GM23338 (cell line): ENCODE data around the gene DLG2. TPM values are rescaled to one million over a fixed set of nuclear protein-coding genes. Genes with fewer than 3 reads are reported as not detected.

ENCODE experiments used
- ATAC-seq: fragments of 200-7000 bp; cut with Tn5 transposase; 3 replicates; pipeline ENCODE4 v1.9.1; 2020
- DNase-seq: peaks from one replicate; pipeline ENCODE4 v3.0.0-alpha.2; 2015; ENCODE audit warnings: low spot score
- H2AFZ ChIP-seq: fragments of 200-600 bp; sonication (generic); 2 replicates; pipeline ENCODE4 v1.8.0; 2016; ENCODE audit warnings: antibody characterized with exemption, mild to moderate bottlenecking, moderate library complexity
- H3F3A ChIP-seq: fragments of 200-600 bp; sonication (generic); replicated peaks from 2 replicates; pipeline ENCODE4 v1.8.0; 2017; ENCODE audit warnings: antibody characterized with exemption, mixed run types, low read depth
- H3K27ac ChIP-seq: fragments of 200-600 bp; sonication (generic); 2 replicates; pipeline ENCODE4 v1.6.1; 2016; ENCODE audit warnings: low read depth
- H3K27me3 ChIP-seq: fragments of 200-600 bp; sonication (generic); 2 replicates; pipeline ENCODE4 v1.8.0; 2016; ENCODE audit warnings: mild to moderate bottlenecking, mixed run types, moderate library complexity; ENCODE audit not compliant: insufficient read depth
- H3K36me3 ChIP-seq: fragments of 200-600 bp; sonication (generic); 2 replicates; pipeline ENCODE4 v1.8.0; 2016; ENCODE audit warnings: mild to moderate bottlenecking; ENCODE audit not compliant: insufficient read depth
- H3K4me1 ChIP-seq: fragments of 200-600 bp; sonication (generic); 2 replicates; pipeline ENCODE4 v1.8.0; 2016; ENCODE audit warnings: mild to moderate bottlenecking, moderate library complexity; ENCODE audit not compliant: insufficient read depth
- H3K4me2 ChIP-seq: fragments of 200-600 bp; sonication (generic); 2 replicates; pipeline ENCODE4 v1.7.1; 2017; ENCODE audit warnings: mixed run types
- H3K4me3 ChIP-seq: fragments of 200-600 bp; sonication (generic); 2 replicates; pipeline ENCODE4 v1.6.1; 2016; ENCODE audit warnings: mixed run types
- H3K79me2 ChIP-seq: fragments of 200-600 bp; sonication (generic); replicated peaks from 2 replicates; pipeline ENCODE4 v1.8.0; 2017; ENCODE audit warnings: mild to moderate bottlenecking; ENCODE audit not compliant: insufficient read depth
- H3K9me2 ChIP-seq: fragments of 200-600 bp; sonication (generic); 2 replicates; pipeline ENCODE4 v1.8.0; 2017; ENCODE audit not compliant: insufficient read depth
- H4K20me1 ChIP-seq: fragments of 200-600 bp; sonication (generic); replicated peaks from 2 replicates; pipeline ENCODE4 v1.8.0; 2017; ENCODE audit warnings: mild to moderate bottlenecking; ENCODE audit not compliant: insufficient read depth
- H3K27ac Mint-ChIP-seq: 2 replicates; pipeline ENCODE4 v1.8.0; 2020; ENCODE audit warnings: inconsistent platforms, mild to moderate bottlenecking, moderate library complexity, mixed read lengths
- H3K27me3 Mint-ChIP-seq: 3 replicates; pipeline ENCODE4 v1.8.0; 2022; ENCODE audit warnings: low read depth, mild to moderate bottlenecking, moderate library complexity, mixed read lengths, inconsistent platforms; ENCODE audit not compliant: insufficient read depth, poor library complexity
- H3K36me3 Mint-ChIP-seq: 3 replicates; pipeline ENCODE4 v1.8.0; 2021; ENCODE audit warnings: low read depth, mild to moderate bottlenecking, inconsistent platforms, moderate library complexity, mixed read lengths
- H3K4me1 Mint-ChIP-seq: 3 replicates; pipeline ENCODE4 v1.8.0; 2020; ENCODE audit warnings: mild to moderate bottlenecking, inconsistent platforms, mixed read lengths
- H3K4me3 Mint-ChIP-seq: 3 replicates; pipeline ENCODE4 v1.8.0; 2021; ENCODE audit warnings: moderate library complexity, mild to moderate bottlenecking, inconsistent platforms, mixed read lengths
- H3K9me3 Mint-ChIP-seq: 3 replicates; pipeline ENCODE4 v1.8.0; 2020; ENCODE audit warnings: moderate library complexity, mild to moderate bottlenecking, inconsistent platforms, mixed read lengths
- CREB1 ChIP-seq: fragments of 250-450 bp; sonication (Bioruptor Pico); IDR thresholded peaks from 2 replicates; pipeline ENCODE4 v1.5.0; 2020; ENCODE audit warnings: low read depth, mild to moderate bottlenecking, moderate library complexity
- EZH2 ChIP-seq: fragments of 200-600 bp; sonication (generic); IDR thresholded peaks from one replicate; pipeline ENCODE4 v1.8.0; 2017; ENCODE audit warnings: antibody characterized with exemption, mild to moderate bottlenecking, low read depth; ENCODE audit not compliant: unreplicated experiment
- EZH2phosphoT487 ChIP-seq: fragments of 200-600 bp; sonication (generic); IDR thresholded peaks from one replicate; pipeline ENCODE4 v1.8.1; 2018; ENCODE audit warnings: antibody characterized with exemption; ENCODE audit not compliant: unreplicated experiment
- JUNB ChIP-seq: IDR thresholded peaks from one replicate; pipeline ENCODE4 v1.6.1; 2016; ENCODE audit warnings: antibody characterized with exemption; ENCODE audit not compliant: unreplicated experiment
- NANOG ChIP-seq: IDR thresholded peaks from 2 replicates; pipeline ENCODE4 v1.6.1; 2016; ENCODE audit warnings: antibody characterized with exemption, borderline replicate concordance
- POLR2AphosphoS5 ChIP-seq: IDR thresholded peaks from 2 replicates; pipeline ENCODE4 v1.6.1; 2016; ENCODE audit warnings: antibody characterized with exemption, low read depth
- STAT1 ChIP-seq: IDR thresholded peaks from one replicate; pipeline ENCODE4 v1.6.1; 2016; ENCODE audit warnings: antibody characterized with exemption; ENCODE audit not compliant: unreplicated experiment
- ZNF114 ChIP-seq: fragments of 250-450 bp; sonication (Bioruptor Pico); IDR thresholded peaks from 2 replicates; pipeline ENCODE4 v1.5.0; 2020; ENCODE audit warnings: mild to moderate bottlenecking, moderate library complexity
- ZNF331 ChIP-seq: fragments of 250-450 bp; sonication (Bioruptor Pico); IDR thresholded peaks from 2 replicates; pipeline ENCODE4 v1.5.0; 2020; ENCODE audit warnings: low read depth, mild to moderate bottlenecking, moderate library complexity
- polyA plus RNA-seq: library from polyadenylated mRNA; unstranded; fragments of >200 nt; fragmentation: Nextera tagmentation; extraction: Ambion mirVana; gene quantifications from 2 replicates; pipeline ENCODE4 v1.2.1, GENCODE V29; 2016
- total RNA-seq: library from RNA; depleted of rRNA; stranded (reverse); fragments of >200 nt; shearing (Covaris generic); gene quantifications from 2 replicates; pipeline ENCODE4 v1.2.3, GENCODE V29; 2014
- TF ChIP-seq, protein P1 (sequence below): IDR thresholded peaks from 2 replicates; pipeline ENCODE4 v1.6.1; 2016; ENCODE audit warnings: antibody characterized with exemption
- TF ChIP-seq, protein P2 (sequence below): fragments of 250-450 bp; sonication (Bioruptor Pico); IDR thresholded peaks from 2 replicates; pipeline ENCODE4 v1.5.0; 2020; ENCODE audit warnings: mild to moderate bottlenecking, moderate library complexity
- TF ChIP-seq, protein P3 (sequence below), 2 experiments: fragments of 200-600 bp in 1 of 2; sonication (generic) in 1 of 2; conservative IDR thresholded peaks; 2 replicates each; pipeline versions ENCODE4 v1.5.1 to v1.6.1; 2016 to 2017; ENCODE audit warnings: antibody characterized with exemption in 2 of 2, low read depth in 2 of 2, mild to moderate bottlenecking in 2 of 2, moderate library complexity in 1 of 2
- TF ChIP-seq, protein P4 (sequence below): IDR thresholded peaks from one replicate; pipeline ENCODE4 v1.6.1; 2018; ENCODE audit warnings: antibody characterized with exemption; ENCODE audit not compliant: unreplicated experiment

Gene DLG2
- total and polyA plus RNA-seq, 2 experiments from 2014 or later = 19.8 to 21.5 TPM

DNA sequence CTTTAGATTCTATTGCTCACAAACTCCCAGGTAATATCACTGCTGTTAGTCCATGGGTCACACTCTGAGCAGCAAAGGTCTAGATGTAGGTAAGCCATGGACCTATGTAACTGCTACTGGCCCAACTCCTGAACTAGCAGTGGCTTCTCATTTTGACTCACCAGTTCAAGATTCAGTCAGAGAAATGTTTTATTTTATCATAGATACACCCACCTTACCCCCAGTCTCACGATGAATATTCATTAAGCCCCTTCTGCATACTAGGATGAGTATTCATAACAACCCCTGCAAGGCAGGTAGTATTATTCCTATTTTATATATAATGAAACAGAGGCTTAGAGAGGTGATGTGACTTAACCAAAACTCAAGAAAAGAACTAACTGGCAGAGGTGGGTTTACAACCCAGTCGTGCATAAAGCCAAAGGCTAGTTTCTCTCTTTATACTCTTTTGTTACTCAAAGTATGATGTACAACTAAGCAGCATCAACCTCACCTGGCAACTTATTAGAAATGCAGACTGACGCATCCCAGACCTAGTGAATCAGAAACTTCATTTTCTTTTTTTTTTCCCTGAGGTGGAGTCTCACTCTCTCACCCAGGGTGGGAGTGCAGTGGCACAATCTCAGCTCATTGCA is 1383.4 kb downstream of the DLG2 start:
- H4K20me1 ChIP-seq = no peaks in the 10 kb centered on the region
- no peak overlapping the region for H3K4me3 ChIP-seq
- ATAC-seq (no peak), DNase-seq (no peak)
- H3K27me3 ChIP-seq = no peaks in the 10 kb centered on the region
- H3K9me3 Mint-ChIP-seq = no peaks in the 10 kb centered on the region
- H3K27ac ChIP-seq = no peak overlapping the region
- no peak overlapping the region for H3K4me2 ChIP-seq
- no peak overlapping the region for H2AFZ ChIP-seq
- H3K4me1 Mint-ChIP-seq = peaks cover 20% of the 10 kb centered on the region
- H3K36me3 Mint-ChIP-seq = no peaks in the 10 kb centered on the region
- H3K27ac Mint-ChIP-seq = no peak overlapping the region
- peaks cover 3% of the 10 kb centered on the region; the same call in 1 of the 2 replicates for H3K9me2 ChIP-seq
- H3K36me3 ChIP-seq = no peaks in the 10 kb centered on the region
- no peaks in the 10 kb centered on the region for H3K27me3 Mint-ChIP-seq
- TF ChIP-seq JUNB = no peak
- TF ChIP-seq, protein P1, sequence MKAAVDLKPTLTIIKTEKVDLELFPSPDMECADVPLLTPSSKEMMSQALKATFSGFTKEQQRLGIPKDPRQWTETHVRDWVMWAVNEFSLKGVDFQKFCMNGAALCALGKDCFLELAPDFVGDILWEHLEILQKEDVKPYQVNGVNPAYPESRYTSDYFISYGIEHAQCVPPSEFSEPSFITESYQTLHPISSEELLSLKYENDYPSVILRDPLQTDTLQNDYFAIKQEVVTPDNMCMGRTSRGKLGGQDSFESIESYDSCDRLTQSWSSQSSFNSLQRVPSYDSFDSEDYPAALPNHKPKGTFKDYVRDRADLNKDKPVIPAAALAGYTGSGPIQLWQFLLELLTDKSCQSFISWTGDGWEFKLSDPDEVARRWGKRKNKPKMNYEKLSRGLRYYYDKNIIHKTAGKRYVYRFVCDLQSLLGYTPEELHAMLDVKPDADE = no peak
- TF ChIP-seq NANOG = no peak
- TF ChIP-seq POLR2AphosphoS5 = no peak
- TF ChIP-seq CREB1 (CRISPR knock-in tag) = no peak
- no peak for TF ChIP-seq ZNF114 (CRISPR knock-in tag)
- TF ChIP-seq ZNF331 (CRISPR knock-in tag) = no peak
- no peak for TF ChIP-seq EZH2phosphoT487
- TF ChIP-seq, protein P2, sequence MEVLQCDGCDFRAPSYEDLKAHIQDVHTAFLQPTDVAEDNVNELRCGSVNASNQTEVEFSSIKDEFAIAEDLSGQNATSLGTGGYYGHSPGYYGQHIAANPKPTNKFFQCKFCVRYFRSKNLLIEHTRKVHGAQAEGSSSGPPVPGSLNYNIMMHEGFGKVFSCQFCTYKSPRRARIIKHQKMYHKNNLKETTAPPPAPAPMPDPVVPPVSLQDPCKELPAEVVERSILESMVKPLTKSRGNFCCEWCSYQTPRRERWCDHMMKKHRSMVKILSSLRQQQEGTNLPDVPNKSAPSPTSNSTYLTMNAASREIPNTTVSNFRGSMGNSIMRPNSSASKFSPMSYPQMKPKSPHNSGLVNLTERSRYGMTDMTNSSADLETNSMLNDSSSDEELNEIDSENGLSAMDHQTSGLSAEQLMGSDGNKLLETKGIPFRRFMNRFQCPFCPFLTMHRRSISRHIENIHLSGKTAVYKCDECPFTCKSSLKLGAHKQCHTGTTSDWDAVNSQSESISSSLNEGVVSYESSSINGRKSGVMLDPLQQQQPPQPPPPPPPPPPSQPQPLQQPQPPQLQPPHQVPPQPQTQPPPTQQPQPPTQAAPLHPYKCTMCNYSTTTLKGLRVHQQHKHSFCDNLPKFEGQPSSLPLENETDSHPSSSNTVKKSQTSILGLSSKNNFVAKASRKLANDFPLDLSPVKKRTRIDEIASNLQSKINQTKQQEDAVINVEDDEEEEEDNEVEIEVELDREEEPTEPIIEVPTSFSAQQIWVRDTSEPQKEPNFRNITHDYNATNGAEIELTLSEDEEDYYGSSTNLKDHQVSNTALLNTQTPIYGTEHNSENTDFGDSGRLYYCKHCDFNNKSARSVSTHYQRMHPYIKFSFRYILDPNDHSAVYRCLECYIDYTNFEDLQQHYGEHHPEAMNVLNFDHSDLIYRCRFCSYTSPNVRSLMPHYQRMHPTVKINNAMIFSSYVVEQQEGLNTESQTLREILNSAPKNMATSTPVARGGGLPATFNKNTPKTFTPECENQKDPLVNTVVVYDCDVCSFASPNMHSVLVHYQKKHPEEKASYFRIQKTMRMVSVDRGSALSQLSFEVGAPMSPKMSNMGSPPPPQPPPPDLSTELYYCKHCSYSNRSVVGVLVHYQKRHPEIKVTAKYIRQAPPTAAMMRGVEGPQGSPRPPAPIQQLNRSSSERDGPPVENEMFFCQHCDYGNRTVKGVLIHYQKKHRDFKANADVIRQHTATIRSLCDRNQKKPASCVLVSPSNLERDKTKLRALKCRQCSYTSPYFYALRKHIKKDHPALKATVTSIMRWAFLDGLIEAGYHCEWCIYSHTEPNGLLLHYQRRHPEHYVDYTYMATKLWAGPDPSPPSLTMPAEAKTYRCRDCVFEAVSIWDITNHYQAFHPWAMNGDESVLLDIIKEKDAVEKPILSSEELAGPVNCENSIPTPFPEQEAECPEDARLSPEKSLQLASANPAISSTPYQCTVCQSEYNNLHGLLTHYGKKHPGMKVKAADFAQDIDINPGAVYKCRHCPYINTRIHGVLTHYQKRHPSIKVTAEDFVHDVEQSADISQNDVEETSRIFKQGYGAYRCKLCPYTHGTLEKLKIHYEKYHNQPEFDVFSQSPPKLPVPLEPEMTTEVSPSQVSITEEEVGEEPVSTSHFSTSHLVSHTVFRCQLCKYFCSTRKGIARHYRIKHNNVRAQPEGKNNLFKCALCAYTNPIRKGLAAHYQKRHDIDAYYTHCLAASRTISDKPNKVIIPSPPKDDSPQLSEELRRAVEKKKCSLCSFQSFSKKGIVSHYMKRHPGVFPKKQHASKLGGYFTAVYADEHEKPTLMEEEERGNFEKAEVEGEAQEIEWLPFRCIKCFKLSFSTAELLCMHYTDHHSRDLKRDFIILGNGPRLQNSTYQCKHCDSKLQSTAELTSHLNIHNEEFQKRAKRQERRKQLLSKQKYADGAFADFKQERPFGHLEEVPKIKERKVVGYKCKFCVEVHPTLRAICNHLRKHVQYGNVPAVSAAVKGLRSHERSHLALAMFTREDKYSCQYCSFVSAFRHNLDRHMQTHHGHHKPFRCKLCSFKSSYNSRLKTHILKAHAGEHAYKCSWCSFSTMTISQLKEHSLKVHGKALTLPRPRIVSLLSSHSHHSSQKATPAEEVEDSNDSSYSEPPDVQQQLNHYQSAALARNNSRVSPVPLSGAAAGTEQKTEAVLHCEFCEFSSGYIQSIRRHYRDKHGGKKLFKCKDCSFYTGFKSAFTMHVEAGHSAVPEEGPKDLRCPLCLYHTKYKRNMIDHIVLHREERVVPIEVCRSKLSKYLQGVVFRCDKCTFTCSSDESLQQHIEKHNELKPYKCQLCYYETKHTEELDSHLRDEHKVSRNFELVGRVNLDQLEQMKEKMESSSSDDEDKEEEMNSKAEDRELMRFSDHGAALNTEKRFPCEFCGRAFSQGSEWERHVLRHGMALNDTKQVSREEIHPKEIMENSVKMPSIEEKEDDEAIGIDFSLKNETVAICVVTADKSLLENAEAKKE = no peak
- no peak for TF ChIP-seq STAT1
- TF ChIP-seq, protein P3, sequence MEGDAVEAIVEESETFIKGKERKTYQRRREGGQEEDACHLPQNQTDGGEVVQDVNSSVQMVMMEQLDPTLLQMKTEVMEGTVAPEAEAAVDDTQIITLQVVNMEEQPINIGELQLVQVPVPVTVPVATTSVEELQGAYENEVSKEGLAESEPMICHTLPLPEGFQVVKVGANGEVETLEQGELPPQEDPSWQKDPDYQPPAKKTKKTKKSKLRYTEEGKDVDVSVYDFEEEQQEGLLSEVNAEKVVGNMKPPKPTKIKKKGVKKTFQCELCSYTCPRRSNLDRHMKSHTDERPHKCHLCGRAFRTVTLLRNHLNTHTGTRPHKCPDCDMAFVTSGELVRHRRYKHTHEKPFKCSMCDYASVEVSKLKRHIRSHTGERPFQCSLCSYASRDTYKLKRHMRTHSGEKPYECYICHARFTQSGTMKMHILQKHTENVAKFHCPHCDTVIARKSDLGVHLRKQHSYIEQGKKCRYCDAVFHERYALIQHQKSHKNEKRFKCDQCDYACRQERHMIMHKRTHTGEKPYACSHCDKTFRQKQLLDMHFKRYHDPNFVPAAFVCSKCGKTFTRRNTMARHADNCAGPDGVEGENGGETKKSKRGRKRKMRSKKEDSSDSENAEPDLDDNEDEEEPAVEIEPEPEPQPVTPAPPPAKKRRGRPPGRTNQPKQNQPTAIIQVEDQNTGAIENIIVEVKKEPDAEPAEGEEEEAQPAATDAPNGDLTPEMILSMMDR (conservative IDR thresholded peaks at IDR 0.05; ENCODE audit: low read depth in 2 of 2) = no peak
- TF ChIP-seq, protein P4, sequence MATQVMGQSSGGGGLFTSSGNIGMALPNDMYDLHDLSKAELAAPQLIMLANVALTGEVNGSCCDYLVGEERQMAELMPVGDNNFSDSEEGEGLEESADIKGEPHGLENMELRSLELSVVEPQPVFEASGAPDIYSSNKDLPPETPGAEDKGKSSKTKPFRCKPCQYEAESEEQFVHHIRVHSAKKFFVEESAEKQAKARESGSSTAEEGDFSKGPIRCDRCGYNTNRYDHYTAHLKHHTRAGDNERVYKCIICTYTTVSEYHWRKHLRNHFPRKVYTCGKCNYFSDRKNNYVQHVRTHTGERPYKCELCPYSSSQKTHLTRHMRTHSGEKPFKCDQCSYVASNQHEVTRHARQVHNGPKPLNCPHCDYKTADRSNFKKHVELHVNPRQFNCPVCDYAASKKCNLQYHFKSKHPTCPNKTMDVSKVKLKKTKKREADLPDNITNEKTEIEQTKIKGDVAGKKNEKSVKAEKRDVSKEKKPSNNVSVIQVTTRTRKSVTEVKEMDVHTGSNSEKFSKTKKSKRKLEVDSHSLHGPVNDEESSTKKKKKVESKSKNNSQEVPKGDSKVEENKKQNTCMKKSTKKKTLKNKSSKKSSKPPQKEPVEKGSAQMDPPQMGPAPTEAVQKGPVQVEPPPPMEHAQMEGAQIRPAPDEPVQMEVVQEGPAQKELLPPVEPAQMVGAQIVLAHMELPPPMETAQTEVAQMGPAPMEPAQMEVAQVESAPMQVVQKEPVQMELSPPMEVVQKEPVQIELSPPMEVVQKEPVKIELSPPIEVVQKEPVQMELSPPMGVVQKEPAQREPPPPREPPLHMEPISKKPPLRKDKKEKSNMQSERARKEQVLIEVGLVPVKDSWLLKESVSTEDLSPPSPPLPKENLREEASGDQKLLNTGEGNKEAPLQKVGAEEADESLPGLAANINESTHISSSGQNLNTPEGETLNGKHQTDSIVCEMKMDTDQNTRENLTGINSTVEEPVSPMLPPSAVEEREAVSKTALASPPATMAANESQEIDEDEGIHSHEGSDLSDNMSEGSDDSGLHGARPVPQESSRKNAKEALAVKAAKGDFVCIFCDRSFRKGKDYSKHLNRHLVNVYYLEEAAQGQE = no peak
- no peak for TF ChIP-seq EZH2
- H3F3A ChIP-seq = no peaks in the 10 kb centered on the region
- no peak overlapping the region for H3K4me3 Mint-ChIP-seq
- no peaks in the 10 kb centered on the region for H3K79me2 ChIP-seq
- peaks cover 23% of the 10 kb centered on the region for H3K4me1 ChIP-seq
